Activated CD4-positive, alpha-beta T cell treated with anti-CD3 and anti-CD28 coated beads, Interleukin-2, amount 50 U/mL, for 1 hour (primary cell): Measurements from ENCODE around the gene GFI1.
"Not testable (repeated sequence)": the region's sequence is repeated elsewhere in the genome, so short reads cannot be mapped to it uniquely, and the experiment has no call there.

Experiments
- DNase-seq: peaks from one replicate; pipeline ENCODE4 v3.0.0-alpha.2; 2020

The GFI1 gene

DNA sequence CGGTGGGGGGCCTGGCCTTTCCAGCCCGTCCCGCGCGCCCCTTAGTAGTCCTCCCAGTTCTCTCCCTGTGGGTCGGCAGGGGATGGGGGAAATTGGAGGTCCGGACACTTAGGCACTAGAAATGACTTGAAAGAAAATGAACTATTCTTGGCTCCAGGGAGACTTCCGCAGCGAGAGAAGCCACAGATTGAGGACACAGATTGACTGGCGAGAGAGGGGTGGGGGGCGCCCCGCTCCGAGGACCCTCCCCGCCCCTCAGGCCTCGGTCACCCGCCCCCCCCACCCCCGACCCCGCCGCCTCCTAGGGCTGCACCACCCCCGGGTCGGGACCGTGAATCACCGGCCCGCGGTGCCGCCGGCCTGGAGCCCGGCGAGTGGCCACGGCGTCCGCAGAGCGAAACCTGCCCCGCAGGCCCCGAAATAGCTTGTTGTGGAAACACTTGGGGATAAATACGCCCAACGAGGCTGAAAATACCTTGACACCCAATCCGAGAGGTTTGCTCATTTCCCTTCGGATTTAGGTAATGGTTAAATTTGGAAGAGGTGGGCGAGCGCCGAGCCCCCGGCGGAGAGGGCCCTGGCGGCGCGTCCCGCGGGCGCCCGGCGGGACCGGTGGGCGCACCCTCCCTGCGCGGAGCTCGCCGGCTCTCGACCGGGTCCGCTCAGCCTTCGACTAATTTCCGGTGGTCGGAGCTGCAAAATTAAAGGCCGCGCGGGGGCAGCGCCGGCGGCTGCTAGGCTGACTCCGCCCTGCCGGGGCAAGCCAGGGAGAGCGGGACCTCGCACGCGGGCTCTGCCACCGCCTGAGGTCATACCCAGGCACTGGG lies at the start of gene GFI1:
Gene GFI1 (minus strand): TSS at position 675 of the 827 bp plus-strand sequence. CDS start 3,438 bp downstream, outside the sequence.
- DNase-seq, result peak; percentile 50

DNA sequence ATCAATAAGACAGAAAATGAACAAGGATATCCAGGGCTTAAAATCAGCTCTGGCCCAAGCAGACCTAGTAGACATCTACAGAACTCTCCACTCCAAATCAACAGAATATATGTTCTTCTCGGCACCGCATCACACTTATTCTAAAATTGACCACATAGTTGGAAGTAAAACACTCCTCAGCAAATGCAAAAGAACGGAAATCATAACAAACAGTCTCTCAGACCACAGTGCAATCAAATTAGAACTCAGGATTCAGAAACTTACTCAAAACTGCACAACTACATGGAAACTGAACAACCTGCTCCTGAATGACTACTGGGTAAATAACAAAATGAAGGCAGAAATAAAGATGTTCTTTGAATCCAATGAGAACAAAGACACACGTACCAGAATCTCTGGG lies 45.6 kb upstream of the GFI1 start:
- DNase-seq, result not testable (repeated sequence)

DNA sequence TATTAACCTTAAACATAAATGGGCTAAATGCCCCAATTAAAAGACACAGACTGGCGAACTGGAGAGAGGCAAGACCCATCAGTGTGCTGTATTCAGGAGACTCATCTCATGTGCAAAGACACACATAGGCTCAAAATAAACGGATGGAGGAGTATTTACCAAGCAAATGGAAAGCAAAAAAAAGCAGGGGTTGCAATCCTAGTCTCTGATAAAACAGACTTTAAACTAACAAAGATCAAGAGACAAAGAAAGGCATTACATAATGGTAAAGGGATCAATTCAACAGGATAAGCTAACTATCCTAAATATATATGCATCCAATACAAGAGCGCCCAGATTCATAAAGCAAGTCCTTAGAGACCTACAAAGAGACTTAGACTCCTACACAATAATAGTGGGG lies 45.2 kb upstream of the GFI1 start:
- DNase-seq, result not testable (repeated sequence)

DNA sequence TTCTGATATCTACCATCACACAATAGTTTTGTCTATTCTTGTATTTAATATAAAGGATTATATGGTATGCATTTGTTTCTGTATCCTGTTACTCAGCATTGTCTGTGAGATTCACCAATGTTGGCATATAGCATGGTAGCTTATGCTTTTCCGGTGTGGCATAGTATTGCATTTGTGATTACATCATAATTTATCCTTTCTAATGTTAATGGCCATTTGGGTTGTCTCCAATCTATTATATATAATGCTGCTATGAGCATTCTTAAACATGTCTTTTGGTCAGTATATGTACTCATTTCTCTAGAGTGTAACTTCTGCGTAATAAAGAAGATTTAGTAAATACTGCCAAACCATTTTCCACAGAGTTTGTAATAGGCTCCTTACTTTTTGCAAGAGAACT lies 40.9 kb upstream of the GFI1 start:
- DNase-seq, result no peak

DNA sequence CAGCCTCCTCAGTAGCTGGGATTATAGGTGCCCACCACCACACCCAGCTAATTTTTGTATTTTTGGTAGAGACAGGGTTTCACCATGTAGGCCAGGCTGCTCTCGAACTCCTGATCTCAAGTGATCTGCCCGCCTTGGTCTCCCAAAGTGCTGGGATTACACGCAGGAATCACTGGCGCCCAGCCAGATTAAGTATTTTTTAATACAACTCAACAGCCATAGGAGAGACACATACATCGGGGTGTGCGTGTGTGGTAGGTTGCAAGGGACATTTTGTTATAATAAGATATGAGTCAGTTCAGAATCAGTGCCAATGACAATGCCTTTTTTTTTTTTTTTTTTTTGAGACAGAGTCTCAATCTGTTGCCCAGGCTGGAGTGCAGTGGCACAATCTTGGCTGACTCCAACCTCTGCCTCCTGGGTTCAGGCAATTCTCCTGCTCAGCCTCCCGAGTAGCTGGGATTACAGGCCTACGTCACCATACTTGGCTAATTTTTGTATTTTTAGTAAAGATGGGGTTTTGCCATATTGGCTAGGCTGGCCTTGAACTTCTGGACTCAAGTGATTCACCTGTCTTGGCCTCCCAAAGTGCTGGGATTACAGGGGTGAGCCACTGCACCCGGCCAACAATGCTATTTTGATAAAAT lies 38.3 kb upstream of the GFI1 start:
- not testable (repeated sequence) for DNase-seq

DNA sequence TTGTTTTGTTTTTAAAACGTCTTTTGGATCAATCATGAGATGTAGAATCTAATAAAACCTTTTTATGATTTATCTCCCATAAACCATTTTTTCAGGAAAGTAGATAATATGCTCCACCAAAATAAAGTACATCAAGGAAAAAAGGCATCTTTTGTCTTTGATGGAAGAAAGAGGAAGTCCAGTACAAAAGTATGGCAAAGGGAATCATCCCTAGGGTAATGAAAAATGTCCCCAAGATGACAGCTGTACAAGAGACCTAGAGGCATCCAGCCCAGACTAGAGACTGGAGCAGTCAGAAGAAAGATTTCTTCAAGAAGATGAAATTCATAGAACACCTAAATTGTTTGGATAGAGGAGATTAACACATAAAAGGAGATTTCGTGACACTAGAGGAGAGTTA lies 32.3 kb upstream of the GFI1 start:
- DNase-seq, result no peak

DNA sequence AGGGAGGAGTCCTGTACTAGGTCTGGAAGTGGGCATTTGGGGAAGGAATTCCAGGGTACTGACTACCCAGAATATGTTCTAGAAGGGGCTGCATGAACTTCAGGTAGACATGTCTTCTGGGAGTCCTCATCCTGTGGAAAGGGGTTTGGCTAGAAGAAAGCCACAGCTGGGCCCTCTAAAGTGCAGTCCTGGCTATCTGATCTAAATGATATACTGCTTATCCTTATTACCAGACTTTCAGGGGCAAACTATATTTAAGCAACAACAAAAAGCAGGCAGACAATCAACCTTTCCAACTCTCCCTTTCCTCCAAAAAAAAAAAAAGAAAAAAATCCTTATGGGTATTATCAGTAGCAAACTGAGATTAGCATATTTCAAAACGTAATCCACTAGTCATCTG lies 29.8 kb upstream of the GFI1 start:
- no peak for DNase-seq

DNA sequence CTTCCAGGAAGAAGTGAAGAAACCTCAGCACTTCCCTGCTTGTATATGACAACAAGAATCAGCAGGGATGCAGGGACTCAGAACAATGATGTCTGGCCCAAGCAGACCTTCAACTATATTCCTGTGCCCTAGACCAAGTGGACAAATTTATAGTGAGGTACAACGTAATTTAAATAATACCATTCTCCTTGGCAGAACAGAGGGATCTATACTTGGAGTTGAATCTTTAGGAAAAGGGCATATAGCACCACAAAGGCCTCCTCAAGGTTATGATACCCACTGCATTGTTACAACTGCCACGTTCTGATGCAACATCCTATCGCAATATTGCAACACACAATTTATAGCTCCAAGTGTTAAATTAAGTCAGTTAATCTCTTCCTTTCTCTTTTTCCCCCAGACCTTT lies 29.1 kb upstream of the GFI1 start:
- DNase-seq, result no peak

DNA sequence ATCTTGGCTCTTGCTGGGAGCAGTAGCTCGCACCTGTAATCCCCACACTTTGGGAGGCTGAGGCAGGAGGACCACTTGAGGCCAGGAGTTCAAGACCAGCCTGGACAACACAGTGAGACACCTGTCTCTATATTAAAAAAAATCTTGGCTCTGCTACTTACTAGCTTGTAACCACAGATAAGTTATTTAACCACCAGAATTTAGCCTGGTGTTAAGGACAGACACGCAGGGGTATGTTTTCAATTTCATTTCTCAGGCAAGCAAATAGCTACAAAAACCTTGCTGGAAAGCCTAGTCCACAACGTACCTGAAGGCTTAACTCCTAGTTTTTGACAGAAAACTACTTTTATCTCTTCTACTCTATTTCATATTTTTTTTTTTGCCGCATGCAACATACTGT lies 24.8 kb upstream of the GFI1 start:
- DNase-seq, result no peak

DNA sequence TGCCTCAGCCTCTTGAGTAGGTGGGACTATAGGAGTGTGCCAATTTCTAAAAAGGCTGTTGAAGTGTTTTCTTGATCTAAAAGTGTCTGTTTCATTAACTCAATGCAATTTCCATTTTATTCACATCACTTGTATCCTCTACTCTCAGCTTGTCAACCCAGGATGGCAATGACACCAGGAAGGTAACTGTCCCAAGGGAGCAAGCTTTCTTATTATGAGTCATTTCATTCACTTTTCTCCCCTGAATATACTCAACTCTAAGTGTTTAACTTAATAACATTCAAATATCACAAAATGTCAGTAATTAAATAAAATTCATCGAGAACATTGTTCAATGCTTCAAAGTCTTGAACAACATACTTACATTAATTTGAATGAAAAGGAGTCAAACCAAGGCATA lies 22.9 kb upstream of the GFI1 start:
- DNase-seq, result no peak

DNA sequence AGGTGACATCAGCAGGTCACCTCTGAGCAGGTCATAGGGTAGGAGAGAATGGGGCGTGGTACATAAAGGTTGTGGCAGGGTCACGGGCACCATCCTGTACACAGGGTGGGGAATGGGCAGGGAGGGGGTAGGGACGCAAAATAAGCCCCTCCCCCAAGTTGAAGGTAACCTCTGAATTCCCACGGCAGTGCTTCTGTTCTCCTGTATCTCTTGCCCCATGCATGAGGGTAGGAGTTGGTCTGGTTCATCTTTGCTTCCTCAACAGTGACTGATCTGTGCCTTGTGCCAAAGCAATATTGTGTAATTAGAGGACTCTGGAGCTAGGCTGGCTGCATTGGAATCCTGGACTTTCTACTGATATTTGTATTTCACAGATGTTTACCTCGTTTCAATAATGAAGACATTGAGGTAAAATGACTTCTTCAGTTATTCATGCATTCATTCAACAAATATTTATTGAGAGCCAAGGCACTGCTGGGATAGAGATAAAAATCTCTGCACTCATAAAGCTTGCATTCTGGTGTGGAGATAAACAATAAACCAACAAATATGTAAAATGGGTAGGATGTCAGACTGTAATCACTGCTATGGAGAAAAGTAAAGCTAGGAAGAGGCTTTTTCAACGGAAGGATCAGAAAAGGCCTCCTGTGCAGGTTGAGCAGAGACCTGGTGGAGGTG lies 18.4 kb upstream of the GFI1 start:
- no peak for DNase-seq

DNA sequence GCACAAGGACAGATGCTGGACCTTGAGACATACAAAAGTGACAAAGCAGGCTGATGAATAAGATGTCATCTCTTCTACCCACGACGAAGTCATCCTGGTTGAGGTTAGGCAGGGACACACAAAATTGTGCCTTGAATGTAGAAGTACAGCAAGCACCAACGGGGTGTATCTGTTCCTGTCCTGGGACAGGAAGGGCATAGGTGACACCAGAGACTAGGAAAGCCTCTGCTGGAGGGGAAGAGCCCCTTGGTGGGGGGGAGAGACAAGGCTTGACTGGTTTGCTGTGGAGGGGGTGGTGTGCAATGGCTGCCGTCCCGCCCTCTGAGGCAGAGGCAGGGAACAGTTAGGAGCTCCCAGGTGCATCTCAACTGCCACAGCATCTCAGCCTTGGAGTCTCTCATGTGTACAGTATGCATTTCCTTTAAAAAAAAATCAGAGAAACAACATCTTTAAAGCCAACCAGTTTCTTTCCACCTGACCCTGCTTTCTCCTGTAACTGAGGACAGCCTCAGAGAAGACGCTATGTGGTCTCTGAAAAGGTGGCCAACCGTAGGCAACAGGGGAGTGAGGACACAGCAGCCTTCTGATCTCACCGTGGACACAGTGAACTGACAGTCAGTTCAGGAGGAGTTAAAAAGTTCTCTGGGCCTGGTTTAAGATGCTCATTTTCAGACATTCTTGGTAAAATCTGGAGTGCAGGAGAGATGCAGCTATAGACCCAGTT lies 17.7 kb upstream of the GFI1 start:
- no peak for DNase-seq

DNA sequence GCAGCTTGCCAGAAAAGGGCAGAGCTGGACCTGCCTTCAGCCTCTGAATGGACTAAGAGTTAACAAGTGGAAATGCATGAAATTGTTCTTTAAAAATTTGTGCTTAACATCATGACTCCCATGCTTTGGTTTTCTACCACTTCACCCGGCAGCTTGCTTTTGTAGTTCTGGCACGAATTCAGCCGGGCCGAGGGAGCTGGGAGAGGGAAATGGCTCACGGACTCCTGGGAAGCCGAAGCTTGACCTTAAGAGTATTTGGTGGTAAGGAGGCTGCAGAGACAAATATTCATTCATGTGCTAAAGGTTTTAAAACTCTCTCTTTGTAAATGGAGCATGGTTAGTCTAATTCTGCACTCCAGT lies 17.2 kb upstream of the GFI1 start:
- no peak for DNase-seq

DNA sequence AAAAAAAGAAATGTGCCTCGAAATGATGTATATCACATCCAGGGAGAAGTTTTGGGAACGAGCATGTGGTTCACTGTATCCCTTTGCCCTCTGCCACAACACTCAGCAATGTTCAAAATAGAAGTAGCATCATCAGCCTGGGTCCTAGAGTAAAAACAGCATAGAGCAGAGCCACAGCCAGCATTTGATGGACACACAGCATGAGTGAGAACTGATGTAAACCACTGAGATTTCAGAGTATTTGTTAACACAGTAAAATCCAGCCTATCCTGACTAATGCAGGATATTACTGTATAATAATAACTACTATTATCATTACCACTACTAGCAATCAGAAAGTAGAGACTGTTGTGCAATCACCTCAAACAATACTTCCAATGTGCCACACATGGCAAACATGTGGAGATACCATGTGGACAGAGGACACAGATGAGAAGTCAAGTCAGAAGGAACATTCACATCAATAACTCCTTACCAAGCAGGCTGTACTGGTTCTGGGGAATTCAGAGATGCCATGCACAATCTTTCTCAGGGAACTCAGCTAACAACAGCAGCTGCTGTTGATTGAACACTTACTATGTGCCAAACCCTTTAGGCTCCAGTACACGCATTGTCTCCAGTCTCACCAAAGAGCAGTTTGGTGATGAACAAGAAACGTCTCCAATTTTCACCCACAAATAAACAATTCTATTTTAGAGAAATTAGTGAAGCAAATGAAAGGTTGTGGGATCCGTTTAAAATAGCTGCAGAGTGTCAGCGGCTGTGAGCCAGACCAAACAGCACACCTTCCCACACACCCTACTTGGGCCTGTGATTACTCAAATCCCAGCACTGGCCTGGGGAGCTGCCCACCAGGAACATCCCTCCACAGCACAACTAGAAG lies 16.6 kb upstream of the GFI1 start:
- no peak for DNase-seq

DNA sequence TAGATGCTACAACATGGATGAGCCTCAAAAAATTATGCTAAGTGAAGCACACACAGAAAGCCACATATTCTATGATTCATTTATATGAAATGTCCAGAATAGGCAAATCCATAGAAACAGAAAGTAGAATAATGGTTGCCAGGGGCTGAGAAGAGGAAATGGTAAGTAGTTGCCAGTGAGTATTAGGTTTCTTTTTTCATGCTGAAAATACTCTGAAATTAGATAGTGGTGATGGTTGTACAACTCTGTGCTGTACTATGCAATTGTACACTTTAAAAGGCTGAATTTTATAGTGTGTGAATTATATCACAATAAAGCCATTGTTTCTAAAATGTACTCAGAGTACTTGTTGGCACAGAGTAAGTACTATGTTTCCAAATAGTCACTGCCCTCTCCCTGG lies 15.5 kb upstream of the GFI1 start:
- no peak for DNase-seq

DNA sequence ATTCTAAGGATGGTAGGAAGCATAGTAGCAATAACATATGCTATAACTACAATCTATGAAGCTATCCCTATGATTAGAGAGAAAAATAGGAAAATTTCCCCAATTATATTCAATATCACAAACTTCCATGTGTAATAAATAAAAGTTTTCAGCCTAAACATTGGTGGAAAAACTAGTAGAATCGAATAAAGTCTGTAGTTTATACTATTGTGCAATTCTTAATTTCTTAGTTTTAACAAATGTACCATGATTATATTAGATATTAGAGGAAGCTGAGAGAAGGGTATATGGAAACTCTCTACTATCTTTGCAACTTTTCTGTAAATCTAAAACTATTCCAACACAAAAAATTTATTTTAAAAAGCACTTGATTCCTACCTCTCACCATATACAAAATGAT lies 13.8 kb upstream of the GFI1 start:
- no peak for DNase-seq

DNA sequence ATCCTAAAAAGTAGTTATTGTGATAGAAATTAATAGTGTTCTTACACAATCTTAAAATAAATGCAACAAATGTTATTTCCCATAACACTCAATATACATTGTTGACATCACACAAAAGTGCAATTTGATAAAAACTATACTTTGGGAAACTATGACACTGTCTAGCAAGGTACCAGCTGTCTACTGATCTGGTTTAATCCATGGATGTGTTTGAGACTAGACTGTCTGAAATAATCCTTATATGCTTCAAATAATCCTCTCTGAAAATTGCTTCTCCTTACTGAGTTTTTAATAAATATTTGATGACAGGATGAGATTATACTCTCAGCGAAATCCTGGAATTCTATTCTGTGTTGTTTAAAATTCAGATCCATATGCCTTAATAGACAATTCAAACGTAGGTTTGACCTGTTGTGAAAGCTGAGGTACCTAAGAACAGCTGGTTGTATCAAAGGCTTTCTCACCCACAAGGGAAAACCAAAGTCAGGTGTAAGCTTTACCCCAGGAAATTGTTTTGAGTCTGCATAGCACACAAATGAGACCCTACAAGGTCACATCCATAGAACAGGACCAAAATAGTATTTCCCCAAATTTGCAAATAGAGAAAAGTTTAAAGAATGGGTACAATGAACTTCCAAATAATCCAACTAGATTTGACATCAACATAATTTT lies 8.8 kb upstream of the GFI1 start:
- DNase-seq, result no peak

DNA sequence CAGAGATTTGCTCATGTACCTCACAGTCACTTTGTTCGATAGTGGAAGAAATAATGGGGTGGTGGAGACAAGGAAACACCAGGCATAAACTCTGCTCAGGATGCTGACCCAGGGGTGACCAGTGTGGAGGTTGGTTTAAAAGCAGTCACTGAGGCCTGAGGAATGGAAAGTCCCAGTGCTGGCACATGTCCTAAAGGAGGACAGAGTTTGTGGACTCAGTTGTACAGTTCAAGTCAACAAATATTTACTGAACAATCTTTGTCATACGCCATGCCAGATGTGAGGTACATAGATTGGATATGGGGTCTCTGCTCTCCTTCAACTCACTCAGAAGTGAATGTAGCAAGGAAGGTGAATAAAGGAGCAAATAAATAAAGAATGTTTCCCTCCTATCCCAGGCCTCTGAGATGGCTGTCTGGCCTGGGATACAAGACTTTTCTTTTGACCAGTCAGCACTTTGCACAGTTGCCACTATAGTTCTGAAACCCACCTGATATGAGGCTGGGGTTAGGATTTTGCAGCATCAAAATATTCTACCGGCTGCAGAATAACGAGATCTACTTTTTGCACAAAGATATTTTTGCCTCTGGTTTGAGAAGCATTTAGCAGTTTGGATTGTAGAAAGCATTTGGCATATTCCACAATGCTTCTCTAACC lies 7.9 kb upstream of the GFI1 start:
- no peak for DNase-seq

DNA sequence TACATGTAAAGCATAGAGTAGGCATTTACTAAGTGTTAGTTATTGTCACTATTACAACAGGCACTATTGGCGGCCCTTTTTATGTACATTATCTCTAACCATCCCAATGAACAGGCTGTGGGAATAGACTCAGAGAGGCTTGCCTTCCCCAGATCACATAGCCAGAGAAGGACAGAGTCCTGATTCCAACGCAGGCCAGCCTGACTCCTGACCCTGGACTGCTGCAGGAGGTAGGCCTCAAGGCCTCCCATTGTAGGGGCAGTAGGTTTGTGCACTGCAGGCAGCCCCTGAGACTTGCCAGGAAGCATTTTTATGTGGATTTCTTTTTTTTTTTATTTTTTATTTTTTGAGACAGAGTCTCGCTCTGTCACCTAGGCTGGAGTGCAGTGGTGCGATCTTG lies 6.4 kb upstream of the GFI1 start:
- no peak for DNase-seq

DNA sequence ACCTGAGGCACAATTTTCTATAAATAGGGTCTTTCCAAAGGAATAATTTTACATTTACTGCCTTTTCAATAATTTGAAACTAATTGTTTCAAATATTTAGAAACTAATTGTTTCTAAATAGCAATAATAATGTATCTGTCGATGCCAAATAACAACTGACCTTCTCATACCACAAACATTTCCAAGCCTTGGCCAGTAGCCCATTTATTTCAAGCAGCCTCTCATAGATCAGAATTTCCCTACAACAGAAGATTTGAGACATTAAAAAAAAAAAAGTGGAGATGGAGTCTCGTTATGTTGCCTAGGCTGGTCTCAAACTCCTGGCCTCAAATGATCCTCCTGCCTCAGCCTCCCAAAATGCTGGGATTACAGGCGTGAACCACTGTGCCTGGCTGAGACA lies 2.1 kb upstream of the GFI1 start:
- DNase-seq, result no peak

DNA sequence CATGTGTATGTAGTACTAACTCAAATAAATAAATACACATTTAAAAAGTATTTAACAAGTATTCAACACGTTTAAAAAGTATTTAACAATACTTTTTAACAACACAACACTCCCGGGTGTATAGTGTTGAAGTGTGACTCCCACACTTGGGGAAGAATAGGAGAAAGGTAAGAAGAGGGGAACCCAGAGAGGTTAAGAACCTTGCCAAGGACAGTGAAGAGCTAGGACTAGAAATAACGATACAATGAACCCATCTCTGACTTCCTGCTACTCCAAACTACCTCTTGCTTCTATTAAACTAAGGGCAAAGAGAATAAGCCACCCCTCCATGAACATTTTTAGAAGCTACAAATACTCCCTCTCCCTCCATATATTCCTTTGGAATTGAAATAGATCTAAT lies 1.7 kb upstream of the GFI1 start:
- DNase-seq, result no peak
